PC-9 (cell line): ENCODE measurements around the gene INSYN1. TPM values are rescaled to one million over a fixed set of nuclear protein-coding genes. Genes with fewer than 3 reads are reported as not detected.

Experiments used
- Bru-seq: library from RNA; stranded (reverse); fragments of 400-500 nt; gene quantifications from one replicate; lab custom pipeline; 2021; lab: Mats Ljungman, UMichigan
- BruChase-seq, 2 experiments: library from RNA; stranded (reverse); fragments of 400-500 nt; gene quantifications; one replicate each; lab custom pipeline; 2021; lab: Mats Ljungman, UMichigan
- BruUV-seq: library from RNA; stranded (reverse); fragments of 400-500 nt; replicated peaks from 2 replicates; lab custom pipeline; 2021; lab: Mats Ljungman, UMichigan
- CTCF ChIA-PET: fragments of 300-600 bp; sonication (Branson Sonifier 250); formaldehyde crosslinking; loops from one replicate; lab custom pipeline; 2022; ENCODE audit warnings: antibody characterized with exemption; lab: Charles Lee
- POLR2A ChIA-PET: fragments of 300-600 bp; sonication (Branson Sonifier 250); formaldehyde crosslinking; loops from one replicate; lab custom pipeline; 2022; ENCODE audit warnings: antibody characterized with exemption; ENCODE audit not compliant: unreplicated experiment; lab: Charles Lee
- DNase-seq, 2 experiments: peaks; one replicate each; pipeline versions ENCODE4 v3.0.0 to v3.0.0-alpha.2; 2015 to 2022; ENCODE audit warnings: mixed read lengths in 1 of 2
- H2AFZ ChIP-seq: fragments of 200-600 bp; sonication (generic); 2 replicates; pipeline ENCODE4 v1.8.1; 2017; ENCODE audit warnings: antibody characterized with exemption
- H3F3A ChIP-seq: fragments of 200-600 bp; sonication (generic); 2 replicates; pipeline ENCODE4 v1.8.1; 2017; ENCODE audit warnings: antibody characterized with exemption, mild to moderate bottlenecking, low read depth; ENCODE audit not compliant: insufficient read depth
- H3K27ac ChIP-seq: fragments of 200-600 bp; sonication (generic); 2 replicates; pipeline ENCODE4 v1.6.1; 2016; ENCODE audit warnings: mixed run types
- H3K27me3 ChIP-seq: fragments of 200-600 bp; sonication (generic); 2 replicates; pipeline ENCODE4 v1.6.1; 2016; ENCODE audit warnings: low read depth, mixed run types; ENCODE audit not compliant: insufficient read depth
- H3K36me3 ChIP-seq: fragments of 200-600 bp; sonication (generic); 2 replicates; pipeline ENCODE4 v1.6.1; 2016; ENCODE audit warnings: low read depth, mixed run types
- H3K4me1 ChIP-seq: fragments of 200-600 bp; sonication (generic); replicated peaks from 2 replicates; pipeline ENCODE4 v1.6.1; 2016; ENCODE audit warnings: mixed run types; ENCODE audit not compliant: insufficient read depth
- H3K4me2 ChIP-seq: fragments of 200-600 bp; sonication (generic); 2 replicates; pipeline ENCODE4 v1.6.1; 2017; ENCODE audit warnings: mixed run types
- H3K4me3 ChIP-seq: fragments of 200-600 bp; sonication (generic); 2 replicates; pipeline ENCODE4 v1.6.1; 2016; ENCODE audit warnings: mixed run types
- H3K79me2 ChIP-seq: fragments of 200-600 bp; sonication (generic); 2 replicates; pipeline ENCODE4 v1.6.1; 2017; ENCODE audit warnings: low read depth, mixed run types
- H3K9me2 ChIP-seq: fragments of 200-600 bp; sonication (generic); 2 replicates; pipeline ENCODE4 v1.8.1; 2017; ENCODE audit warnings: mild to moderate bottlenecking; ENCODE audit not compliant: insufficient read depth
- H3K9me3 ChIP-seq: fragments of 200-600 bp; sonication (generic); 2 replicates; pipeline ENCODE4 v1.8.1; 2016; ENCODE audit warnings: low read depth; ENCODE audit not compliant: insufficient read depth
- H4K20me1 ChIP-seq: fragments of 200-600 bp; sonication (generic); 2 replicates; pipeline ENCODE4 v1.8.1; 2017; ENCODE audit not compliant: insufficient read depth
- CTCF ChIP-seq: fragments of 200-600 bp; sonication (generic); conservative IDR thresholded peaks from 2 replicates; pipeline ENCODE4 v1.6.1; 2017; ENCODE audit warnings: mixed run types, antibody characterized with exemption, mild to moderate bottlenecking, moderate library complexity
- EZH2 ChIP-seq: fragments of 200-600 bp; sonication (generic); IDR thresholded peaks from 2 replicates; pipeline ENCODE4 v1.8.0; 2017; ENCODE audit warnings: antibody characterized with exemption, low read depth
- intact Hi-C: fragments of 100-400 bp; cut with micrococcal nuclease; formaldehyde crosslinking; loops from one replicate; pipeline ENCODE4 v1.10.0; 2022; ENCODE audit not compliant: unreplicated experiment
- long read RNA-seq: library from polyadenylated mRNA; stranded (forward); transcript quantifications from one replicate; pipeline ENCODE4 v2.0.0, GENCODE V29; 2022
- total RNA-seq: library from RNA; stranded (reverse); gene quantifications from 2 replicates; pipeline ENCODE4 v1.2.3, GENCODE V29; 2021

INSYN1 gene, protein sequence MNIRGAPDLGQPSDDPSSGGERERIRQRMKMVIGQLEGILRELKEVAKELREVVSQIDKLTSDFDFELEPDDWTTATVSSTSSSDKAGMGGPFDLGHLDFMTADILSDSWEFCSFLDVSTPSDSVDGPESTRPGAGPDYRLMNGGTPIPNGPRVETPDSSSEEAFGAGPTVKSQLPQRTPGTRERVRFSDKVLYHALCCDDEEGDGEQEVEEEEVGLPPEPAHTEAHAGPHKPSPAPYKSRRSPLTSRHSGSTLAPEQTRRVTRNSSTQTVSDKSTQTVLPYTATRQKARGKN
- total RNA-seq = not detected in 2 replicates
- Bru-seq, nascent RNA = not detected
- not detected for BruChase-seq, experiment 1, labeled RNA remaining after a 2-hour chase
- not detected for BruChase-seq, experiment 2, labeled RNA remaining after a 6-hour chase
- long read RNA-seq = 0 reads

DNA sequence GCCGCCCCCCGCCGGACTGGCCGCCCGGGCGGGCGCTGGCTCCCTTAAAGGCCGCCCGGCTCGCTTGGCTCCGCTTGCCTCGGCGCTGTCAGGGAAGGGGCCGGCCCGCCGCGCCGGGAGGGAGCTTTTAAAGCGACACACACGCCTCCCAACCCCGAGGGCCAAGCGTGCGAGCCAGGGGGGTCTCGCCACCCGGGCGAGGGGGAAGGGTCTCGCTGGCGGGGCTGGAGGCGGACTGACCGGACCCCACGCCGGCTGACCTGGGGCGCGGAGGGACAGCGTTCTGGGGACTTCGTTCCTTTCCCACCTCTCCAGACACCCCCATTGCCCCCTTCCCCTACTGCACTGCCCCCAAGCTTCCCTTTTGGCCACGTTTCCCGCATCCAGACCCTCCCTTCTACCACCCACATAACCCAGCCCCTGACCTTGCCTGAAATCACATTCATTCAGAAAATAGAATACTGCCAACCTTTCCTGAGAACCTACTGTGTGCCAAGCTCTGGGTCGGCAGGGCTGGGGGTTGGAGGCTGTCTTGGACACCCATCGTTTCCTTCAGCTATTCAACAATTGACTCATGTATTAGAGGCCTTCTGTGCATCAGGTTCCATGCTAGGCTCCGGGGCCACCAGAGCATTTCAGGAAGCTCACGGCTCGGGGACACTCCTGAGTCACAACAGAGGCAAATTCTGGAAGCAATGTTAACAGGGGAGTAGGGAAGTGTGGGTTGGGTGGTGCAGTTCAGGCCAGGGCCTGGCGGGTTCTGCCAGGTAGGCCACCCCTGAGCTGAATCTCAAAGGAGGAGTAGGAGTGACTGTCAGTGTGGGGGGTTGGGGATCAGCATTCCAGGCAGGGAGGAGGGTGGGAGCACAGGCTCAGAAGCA, at the start of gene INSYN1:
INSYN1 (minus strand) TSS at position 102 of the 881 bp plus-strand sequence. CDS start 2,221 bp downstream, outside the sequence.
- no peaks in the 10 kb centered on the region for H3K79me2 ChIP-seq
- H3K4me3 ChIP-seq = peak within 1 kb of the TSS; percentile 45; the same call in 1 of the 2 replicates
- POLR2A ChIA-PET = no interaction called here
- H2AFZ ChIP-seq = no peak within 1 kb of the TSS
- H3K27ac ChIP-seq = no peak within 1 kb of the TSS
- H4K20me1 ChIP-seq = no peaks in the 10 kb centered on the region
- BruUV-seq = no TSS peak
- no peaks in the 10 kb centered on the region for H3K9me2 ChIP-seq
- no peak for DNase-seq
- peak within 1 kb of the TSS; percentile 62 for H3K4me2 ChIP-seq
- no peaks in the 10 kb centered on the region for H3F3A ChIP-seq
- peaks cover 70% of the 10 kb centered on the region for H3K27me3 ChIP-seq
- CTCF ChIA-PET = interaction anchor here (0.6 to 0.7 kb wide), 3 partner anchors 68 to 521 kb away, joined by 3 to 5 read pairs (median 4); no protein-coding TSS in a partner anchor
- no peak for TF ChIP-seq CTCF
- TF ChIP-seq EZH2 = peak; percentile 89
- no peaks in the 10 kb centered on the region; the same call in 1 of the 2 replicates for H3K4me1 ChIP-seq
- intact Hi-C loops = no loop called here
- H3K36me3 ChIP-seq = no peaks in the 10 kb centered on the region
- no peaks in the 10 kb centered on the region for H3K9me3 ChIP-seq

- Histone ChIP-seq H3K4me2 (no peak overlapping the region), H3K4me1 (no peaks in the 10 kb centered on the region), H3K79me2 (no peaks in the 10 kb centered on the region), H2AFZ (no peak overlapping the region), H3K9me2 (no peaks in the 10 kb centered on the region), H3F3A (no peaks in the 10 kb centered on the region), H3K27me3 (peaks cover 41% of the 10 kb centered on the region), H3K9me3 (no peaks in the 10 kb centered on the region), H3K36me3 (no peaks in the 10 kb centered on the region), H4K20me1 (no peaks in the 10 kb centered on the region), H3K4me3 (no peak overlapping the region), H3K27ac (no peak overlapping the region)
- POLR2A ChIA-PET = no interaction called here
- intact Hi-C loops = no loop called here
- DNase-seq = no peak
- CTCF ChIA-PET = no interaction called here
- BruUV-seq = no TSS peak
- TF ChIP-seq CTCF (no peak), EZH2 (no peak)
Observed at GRCh38 chr15:73802431-73803041, 49.4 kb upstream of the INSYN1 start.
